ENCODE results near the gene TSEN15.

- TF ChIP-seq, protein P1, sequence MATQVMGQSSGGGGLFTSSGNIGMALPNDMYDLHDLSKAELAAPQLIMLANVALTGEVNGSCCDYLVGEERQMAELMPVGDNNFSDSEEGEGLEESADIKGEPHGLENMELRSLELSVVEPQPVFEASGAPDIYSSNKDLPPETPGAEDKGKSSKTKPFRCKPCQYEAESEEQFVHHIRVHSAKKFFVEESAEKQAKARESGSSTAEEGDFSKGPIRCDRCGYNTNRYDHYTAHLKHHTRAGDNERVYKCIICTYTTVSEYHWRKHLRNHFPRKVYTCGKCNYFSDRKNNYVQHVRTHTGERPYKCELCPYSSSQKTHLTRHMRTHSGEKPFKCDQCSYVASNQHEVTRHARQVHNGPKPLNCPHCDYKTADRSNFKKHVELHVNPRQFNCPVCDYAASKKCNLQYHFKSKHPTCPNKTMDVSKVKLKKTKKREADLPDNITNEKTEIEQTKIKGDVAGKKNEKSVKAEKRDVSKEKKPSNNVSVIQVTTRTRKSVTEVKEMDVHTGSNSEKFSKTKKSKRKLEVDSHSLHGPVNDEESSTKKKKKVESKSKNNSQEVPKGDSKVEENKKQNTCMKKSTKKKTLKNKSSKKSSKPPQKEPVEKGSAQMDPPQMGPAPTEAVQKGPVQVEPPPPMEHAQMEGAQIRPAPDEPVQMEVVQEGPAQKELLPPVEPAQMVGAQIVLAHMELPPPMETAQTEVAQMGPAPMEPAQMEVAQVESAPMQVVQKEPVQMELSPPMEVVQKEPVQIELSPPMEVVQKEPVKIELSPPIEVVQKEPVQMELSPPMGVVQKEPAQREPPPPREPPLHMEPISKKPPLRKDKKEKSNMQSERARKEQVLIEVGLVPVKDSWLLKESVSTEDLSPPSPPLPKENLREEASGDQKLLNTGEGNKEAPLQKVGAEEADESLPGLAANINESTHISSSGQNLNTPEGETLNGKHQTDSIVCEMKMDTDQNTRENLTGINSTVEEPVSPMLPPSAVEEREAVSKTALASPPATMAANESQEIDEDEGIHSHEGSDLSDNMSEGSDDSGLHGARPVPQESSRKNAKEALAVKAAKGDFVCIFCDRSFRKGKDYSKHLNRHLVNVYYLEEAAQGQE (IDR thresholded peaks at IDR 0.05), result no peak
- TF ChIP-seq, protein P2, sequence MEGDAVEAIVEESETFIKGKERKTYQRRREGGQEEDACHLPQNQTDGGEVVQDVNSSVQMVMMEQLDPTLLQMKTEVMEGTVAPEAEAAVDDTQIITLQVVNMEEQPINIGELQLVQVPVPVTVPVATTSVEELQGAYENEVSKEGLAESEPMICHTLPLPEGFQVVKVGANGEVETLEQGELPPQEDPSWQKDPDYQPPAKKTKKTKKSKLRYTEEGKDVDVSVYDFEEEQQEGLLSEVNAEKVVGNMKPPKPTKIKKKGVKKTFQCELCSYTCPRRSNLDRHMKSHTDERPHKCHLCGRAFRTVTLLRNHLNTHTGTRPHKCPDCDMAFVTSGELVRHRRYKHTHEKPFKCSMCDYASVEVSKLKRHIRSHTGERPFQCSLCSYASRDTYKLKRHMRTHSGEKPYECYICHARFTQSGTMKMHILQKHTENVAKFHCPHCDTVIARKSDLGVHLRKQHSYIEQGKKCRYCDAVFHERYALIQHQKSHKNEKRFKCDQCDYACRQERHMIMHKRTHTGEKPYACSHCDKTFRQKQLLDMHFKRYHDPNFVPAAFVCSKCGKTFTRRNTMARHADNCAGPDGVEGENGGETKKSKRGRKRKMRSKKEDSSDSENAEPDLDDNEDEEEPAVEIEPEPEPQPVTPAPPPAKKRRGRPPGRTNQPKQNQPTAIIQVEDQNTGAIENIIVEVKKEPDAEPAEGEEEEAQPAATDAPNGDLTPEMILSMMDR (IDR thresholded peaks at IDR 0.05; ENCODE audit: low read depth, low read length, missing input control), result no peak
- TF ChIP-seq YY1 (IDR thresholded peaks at IDR 0.05), result no peak
- TF ChIP-seq RAD21 (IDR thresholded peaks at IDR 0.05), result no peak
- TF ChIP-seq TAF1 (conservative IDR thresholded peaks at IDR 0.05), result no peak
- TF ChIP-seq HNF4A (conservative IDR thresholded peaks at IDR 0.05), result no peak
- no peak for TF ChIP-seq RXRA (IDR thresholded peaks at IDR 0.05)
- no peak for TF ChIP-seq SP1 (IDR thresholded peaks at IDR 0.05)
- TF ChIP-seq GABPA (IDR thresholded peaks at IDR 0.05 in 1 of 2, conservative IDR thresholded peaks at IDR 0.05 in 1 of 2), result no peak
- no peak for TF ChIP-seq EGR1 (IDR thresholded peaks at IDR 0.05; ENCODE audit: low read depth in 2 of 2)
- no peak for TF ChIP-seq ATF3 (IDR thresholded peaks at IDR 0.05)
- TF ChIP-seq, protein P3, sequence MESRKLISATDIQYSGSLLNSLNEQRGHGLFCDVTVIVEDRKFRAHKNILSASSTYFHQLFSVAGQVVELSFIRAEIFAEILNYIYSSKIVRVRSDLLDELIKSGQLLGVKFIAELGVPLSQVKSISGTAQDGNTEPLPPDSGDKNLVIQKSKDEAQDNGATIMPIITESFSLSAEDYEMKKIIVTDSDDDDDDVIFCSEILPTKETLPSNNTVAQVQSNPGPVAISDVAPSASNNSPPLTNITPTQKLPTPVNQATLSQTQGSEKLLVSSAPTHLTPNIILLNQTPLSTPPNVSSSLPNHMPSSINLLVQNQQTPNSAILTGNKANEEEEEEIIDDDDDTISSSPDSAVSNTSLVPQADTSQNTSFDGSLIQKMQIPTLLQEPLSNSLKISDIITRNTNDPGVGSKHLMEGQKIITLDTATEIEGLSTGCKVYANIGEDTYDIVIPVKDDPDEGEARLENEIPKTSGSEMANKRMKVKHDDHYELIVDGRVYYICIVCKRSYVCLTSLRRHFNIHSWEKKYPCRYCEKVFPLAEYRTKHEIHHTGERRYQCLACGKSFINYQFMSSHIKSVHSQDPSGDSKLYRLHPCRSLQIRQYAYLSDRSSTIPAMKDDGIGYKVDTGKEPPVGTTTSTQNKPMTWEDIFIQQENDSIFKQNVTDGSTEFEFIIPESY (IDR thresholded peaks at IDR 0.05), result no peak
- no peak for TF ChIP-seq JUND (IDR thresholded peaks at IDR 0.05)
- TF ChIP-seq, protein P4, sequence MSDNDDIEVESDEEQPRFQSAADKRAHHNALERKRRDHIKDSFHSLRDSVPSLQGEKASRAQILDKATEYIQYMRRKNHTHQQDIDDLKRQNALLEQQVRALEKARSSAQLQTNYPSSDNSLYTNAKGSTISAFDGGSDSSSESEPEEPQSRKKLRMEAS (IDR thresholded peaks at IDR 0.05), result no peak
Observed at GRCh38 chr1:184027826-184028695, 23.5 kb upstream of the TSEN15 start.

All from liver (tissue), 3 donors.